RWPE1 (cell line): Measurements from ENCODE around the gene SOX5.

Source experiments
- CTCF ChIA-PET: fragments of 350-600 bp; sonication (Branson Sonifier 250); formaldehyde crosslinking; extraction: SDS; loops from one replicate; lab custom pipeline; 2021; lab: Yijun Ruan, JAX
- POLR2A ChIA-PET: fragments of 400-600 bp; formaldehyde crosslinking; extraction: SDS; loops from one replicate; lab custom pipeline; 2020; ENCODE audit warnings: antibody characterized with exemption; ENCODE audit not compliant: low non-redundant PET; lab: Yijun Ruan, JAX
- DNase-seq: peaks from one replicate; pipeline ENCODE4 v3.0.0; 2012; ENCODE audit warnings: low spot score
- H3K27ac ChIP-seq: fragments of 450-650 bp; 2 replicates; pipeline ENCODE4 v1.5.1; 2017
- TF ChIP-seq, protein P1 (sequence below): fragments of 450-650 bp; conservative IDR thresholded peaks from 2 replicates; pipeline ENCODE4 v1.5.1; 2017; ENCODE audit warnings: low read depth, mild to moderate bottlenecking

Gene SOX5

DNA sequence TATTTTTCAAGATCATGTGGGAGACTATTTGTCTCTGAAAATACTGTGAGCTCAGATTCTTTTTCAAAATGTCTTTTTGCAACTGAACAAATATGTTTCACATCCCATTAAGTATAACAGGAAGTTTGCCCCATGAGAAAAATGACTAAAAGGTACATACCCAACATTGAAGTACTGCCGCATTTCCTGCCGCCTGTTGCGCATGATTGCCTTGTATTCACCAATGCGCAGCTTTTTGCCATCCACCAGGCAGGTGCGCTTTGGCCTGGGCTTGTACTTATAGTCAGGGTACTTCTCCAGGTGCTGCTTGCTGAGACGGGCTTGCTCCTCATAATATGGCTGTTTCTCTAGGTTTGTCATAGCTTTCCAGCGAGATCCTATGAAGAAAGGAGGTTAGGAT is 413.2 kb downstream of the SOX5 start:
- DNase-seq = no peak
- TF ChIP-seq, protein P1, sequence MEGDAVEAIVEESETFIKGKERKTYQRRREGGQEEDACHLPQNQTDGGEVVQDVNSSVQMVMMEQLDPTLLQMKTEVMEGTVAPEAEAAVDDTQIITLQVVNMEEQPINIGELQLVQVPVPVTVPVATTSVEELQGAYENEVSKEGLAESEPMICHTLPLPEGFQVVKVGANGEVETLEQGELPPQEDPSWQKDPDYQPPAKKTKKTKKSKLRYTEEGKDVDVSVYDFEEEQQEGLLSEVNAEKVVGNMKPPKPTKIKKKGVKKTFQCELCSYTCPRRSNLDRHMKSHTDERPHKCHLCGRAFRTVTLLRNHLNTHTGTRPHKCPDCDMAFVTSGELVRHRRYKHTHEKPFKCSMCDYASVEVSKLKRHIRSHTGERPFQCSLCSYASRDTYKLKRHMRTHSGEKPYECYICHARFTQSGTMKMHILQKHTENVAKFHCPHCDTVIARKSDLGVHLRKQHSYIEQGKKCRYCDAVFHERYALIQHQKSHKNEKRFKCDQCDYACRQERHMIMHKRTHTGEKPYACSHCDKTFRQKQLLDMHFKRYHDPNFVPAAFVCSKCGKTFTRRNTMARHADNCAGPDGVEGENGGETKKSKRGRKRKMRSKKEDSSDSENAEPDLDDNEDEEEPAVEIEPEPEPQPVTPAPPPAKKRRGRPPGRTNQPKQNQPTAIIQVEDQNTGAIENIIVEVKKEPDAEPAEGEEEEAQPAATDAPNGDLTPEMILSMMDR = no peak
- ChIA-PET POLR2A (no interaction called here), CTCF (interaction anchor here (0.7 kb wide), 1 partner anchor 12 kb away, joined by 3 read pairs; no protein-coding TSS in a partner anchor)
- H3K27ac ChIP-seq = no peak overlapping the region

- TF ChIP-seq, protein P1 = no peak
- ChIA-PET CTCF (no interaction called here), POLR2A (no interaction called here)
- H3K27ac ChIP-seq = no peak overlapping the region
- DNase-seq = no peak
Observed at GRCh38 chr12:23535441-23535840, 414.0 kb downstream of the SOX5 start.

GRCh38 chr12:23534196-23534595 is 415.3 kb downstream of the SOX5 start:
- POLR2A ChIA-PET = no interaction called here
- H3K27ac ChIP-seq = no peak overlapping the region
- TF ChIP-seq, protein P1 = no peak
- CTCF ChIA-PET = no interaction called here
- no peak for DNase-seq

DNA sequence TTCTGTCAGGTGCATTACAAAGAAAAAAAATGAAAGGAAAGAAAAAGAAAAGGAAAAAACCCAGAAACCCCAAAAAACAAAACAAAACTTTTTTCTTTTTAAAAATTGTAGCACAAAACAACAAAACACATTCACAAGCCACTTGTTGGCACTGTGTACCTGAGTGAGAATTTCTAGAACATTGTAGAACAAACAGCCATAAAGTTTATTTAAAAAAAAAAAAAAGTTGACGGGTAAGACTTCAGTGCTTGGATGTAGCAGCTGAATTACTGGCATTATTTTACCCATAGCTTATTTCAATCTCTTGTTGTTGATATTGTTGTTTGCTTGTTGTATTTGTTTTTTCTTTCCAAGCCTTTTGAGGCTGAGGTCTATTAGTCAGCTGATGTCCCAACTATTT is 415.8 kb downstream of the SOX5 start:
- DNase-seq = no peak
- H3K27ac ChIP-seq = no peak overlapping the region
- ChIA-PET POLR2A (no interaction called here), CTCF (no interaction called here)
- TF ChIP-seq, protein P1 = no peak

DNA sequence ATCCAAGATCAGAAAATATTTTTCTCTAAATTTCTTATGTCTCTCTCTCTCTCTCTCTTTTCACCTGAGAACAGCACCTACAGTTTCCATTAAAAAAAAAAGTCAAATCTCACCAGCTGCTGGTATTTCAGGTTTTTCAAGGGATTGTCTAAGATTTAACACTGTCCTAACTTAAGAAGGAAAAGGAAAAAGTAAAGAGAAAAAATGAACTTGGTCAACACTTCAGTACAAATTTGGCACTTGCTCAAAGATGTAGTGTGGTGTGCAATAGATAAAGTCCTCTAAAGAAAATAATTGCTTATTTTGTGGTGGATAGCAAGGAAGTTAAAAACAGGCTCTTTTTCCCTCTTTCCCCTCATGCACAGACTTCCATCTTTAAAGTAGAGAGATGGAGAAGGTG is 416.2 kb downstream of the SOX5 start:
- ChIA-PET CTCF (no interaction called here), POLR2A (no interaction called here)

GRCh38 chr12:23528316-23528715 is 421.2 kb downstream of the SOX5 start:
- DNase-seq = no peak
- TF ChIP-seq, protein P1 = no peak
- ChIA-PET POLR2A (no interaction called here), CTCF (interaction anchor here (0.5 kb wide), 1 partner anchor 474 kb away, joined by 3 read pairs; no protein-coding TSS in a partner anchor)
- H3K27ac ChIP-seq = no peak overlapping the region

More for the DNA sequence above, 416.2 kb downstream of the SOX5 start:
- no peak for DNase-seq
- no peak overlapping the region for H3K27ac ChIP-seq
- TF ChIP-seq, protein P1 = no peak
